ENCODE data around the gene PKN1.

Gene PKN1

DNA sequence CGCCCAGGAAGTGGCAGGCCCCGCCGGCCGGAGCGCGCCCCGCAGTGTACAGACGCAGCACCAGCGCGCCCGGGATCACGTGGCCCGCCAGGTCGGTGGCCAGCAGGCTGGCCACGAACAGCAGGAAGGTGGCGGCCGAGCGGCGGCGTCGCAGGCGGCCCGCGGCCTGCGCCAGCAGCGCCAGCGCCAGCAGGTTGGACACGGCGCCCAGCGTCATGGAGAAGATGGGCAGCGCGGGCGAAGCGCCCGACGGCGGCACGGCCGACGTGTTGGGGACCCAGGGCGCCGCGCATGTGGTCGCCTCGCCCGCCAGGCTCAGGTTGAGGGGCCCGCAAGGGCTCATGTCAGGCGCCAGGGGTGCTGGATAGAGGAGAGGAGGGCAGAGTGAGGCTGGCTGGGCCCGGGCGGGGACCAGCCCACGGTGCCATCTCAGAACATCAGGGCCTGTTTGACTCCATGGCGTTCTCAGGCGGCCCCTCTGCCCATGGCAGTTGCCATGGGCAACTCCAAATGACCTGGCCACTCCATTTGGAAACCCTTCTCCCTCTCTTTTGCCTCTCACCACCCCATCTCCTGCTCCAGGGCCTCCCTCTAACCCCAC is 41.0 kb downstream of the PKN1 start:
- TF ChIP-seq GABPA (IDR thresholded peaks at IDR 0.05; ENCODE audit: low read depth) (no peak), SPI1 (IDR thresholded peaks at IDR 0.05; ENCODE audit: borderline replicate concordance, low read depth) (no peak), POLR2AphosphoS5 (IDR thresholded peaks at IDR 0.05; ENCODE audit: low read depth) (no peak)
- TF ChIP-seq, protein P1, sequence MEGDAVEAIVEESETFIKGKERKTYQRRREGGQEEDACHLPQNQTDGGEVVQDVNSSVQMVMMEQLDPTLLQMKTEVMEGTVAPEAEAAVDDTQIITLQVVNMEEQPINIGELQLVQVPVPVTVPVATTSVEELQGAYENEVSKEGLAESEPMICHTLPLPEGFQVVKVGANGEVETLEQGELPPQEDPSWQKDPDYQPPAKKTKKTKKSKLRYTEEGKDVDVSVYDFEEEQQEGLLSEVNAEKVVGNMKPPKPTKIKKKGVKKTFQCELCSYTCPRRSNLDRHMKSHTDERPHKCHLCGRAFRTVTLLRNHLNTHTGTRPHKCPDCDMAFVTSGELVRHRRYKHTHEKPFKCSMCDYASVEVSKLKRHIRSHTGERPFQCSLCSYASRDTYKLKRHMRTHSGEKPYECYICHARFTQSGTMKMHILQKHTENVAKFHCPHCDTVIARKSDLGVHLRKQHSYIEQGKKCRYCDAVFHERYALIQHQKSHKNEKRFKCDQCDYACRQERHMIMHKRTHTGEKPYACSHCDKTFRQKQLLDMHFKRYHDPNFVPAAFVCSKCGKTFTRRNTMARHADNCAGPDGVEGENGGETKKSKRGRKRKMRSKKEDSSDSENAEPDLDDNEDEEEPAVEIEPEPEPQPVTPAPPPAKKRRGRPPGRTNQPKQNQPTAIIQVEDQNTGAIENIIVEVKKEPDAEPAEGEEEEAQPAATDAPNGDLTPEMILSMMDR (IDR thresholded peaks at IDR 0.05; ENCODE audit: insufficient read depth, low read length): no peak
- TF ChIP-seq, protein P2, sequence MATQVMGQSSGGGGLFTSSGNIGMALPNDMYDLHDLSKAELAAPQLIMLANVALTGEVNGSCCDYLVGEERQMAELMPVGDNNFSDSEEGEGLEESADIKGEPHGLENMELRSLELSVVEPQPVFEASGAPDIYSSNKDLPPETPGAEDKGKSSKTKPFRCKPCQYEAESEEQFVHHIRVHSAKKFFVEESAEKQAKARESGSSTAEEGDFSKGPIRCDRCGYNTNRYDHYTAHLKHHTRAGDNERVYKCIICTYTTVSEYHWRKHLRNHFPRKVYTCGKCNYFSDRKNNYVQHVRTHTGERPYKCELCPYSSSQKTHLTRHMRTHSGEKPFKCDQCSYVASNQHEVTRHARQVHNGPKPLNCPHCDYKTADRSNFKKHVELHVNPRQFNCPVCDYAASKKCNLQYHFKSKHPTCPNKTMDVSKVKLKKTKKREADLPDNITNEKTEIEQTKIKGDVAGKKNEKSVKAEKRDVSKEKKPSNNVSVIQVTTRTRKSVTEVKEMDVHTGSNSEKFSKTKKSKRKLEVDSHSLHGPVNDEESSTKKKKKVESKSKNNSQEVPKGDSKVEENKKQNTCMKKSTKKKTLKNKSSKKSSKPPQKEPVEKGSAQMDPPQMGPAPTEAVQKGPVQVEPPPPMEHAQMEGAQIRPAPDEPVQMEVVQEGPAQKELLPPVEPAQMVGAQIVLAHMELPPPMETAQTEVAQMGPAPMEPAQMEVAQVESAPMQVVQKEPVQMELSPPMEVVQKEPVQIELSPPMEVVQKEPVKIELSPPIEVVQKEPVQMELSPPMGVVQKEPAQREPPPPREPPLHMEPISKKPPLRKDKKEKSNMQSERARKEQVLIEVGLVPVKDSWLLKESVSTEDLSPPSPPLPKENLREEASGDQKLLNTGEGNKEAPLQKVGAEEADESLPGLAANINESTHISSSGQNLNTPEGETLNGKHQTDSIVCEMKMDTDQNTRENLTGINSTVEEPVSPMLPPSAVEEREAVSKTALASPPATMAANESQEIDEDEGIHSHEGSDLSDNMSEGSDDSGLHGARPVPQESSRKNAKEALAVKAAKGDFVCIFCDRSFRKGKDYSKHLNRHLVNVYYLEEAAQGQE (IDR thresholded peaks at IDR 0.05; ENCODE audit: insufficient replicate concordance, low read depth): no peak
- Histone ChIP-seq H3K27ac (replicated peaks) (no peak overlapping the region), H3K4me3 (replicated peaks; ENCODE audit: insufficient read depth, low read length) (no peak overlapping the region), H3K27me3 (ENCODE audit: insufficient read depth, poor library complexity, severe bottlenecking) (peaks cover 19% of the 10 kb centered on the region)
- no peak for DNase-seq (ENCODE audit: low read depth in 1 of 2, low spot score in 1 of 2)

DNA sequence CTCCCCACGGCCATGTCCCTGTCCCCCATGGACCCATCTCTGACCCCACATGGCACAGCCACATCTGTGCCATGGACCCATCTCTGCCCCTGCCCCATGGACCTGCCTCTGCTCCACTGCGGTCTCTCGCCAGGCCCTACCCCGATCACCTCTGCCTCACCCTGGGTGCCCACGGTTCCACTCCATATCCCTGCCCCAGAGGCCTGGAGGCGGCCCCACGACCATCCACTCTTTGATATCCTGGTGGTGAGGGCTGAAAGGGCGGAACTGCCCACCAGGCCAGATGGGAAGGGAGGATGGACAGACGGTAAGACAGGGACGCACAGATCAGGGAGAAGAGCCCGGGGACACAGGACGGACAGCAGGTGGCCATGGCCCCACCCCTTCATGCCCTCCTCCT is 41.7 kb downstream of the PKN1 start:
- DNase-seq (ENCODE audit: low read depth in 1 of 2, low spot score in 1 of 2): no peak
- peaks cover 19% of the 10 kb centered on the region for H3K27me3 ChIP-seq (ENCODE audit: insufficient read depth, poor library complexity, severe bottlenecking)
- no peak overlapping the region for H3K27ac ChIP-seq (replicated peaks)
- TF ChIP-seq, protein P2 (IDR thresholded peaks at IDR 0.05; ENCODE audit: insufficient replicate concordance, low read depth): no peak
- TF ChIP-seq, protein P1 (IDR thresholded peaks at IDR 0.05; ENCODE audit: insufficient read depth, low read length): no peak
- TF ChIP-seq GABPA (IDR thresholded peaks at IDR 0.05; ENCODE audit: low read depth) (no peak), POLR2AphosphoS5 (IDR thresholded peaks at IDR 0.05; ENCODE audit: low read depth) (no peak), SPI1 (IDR thresholded peaks at IDR 0.05; ENCODE audit: borderline replicate concordance, low read depth) (no peak)
- no peak overlapping the region for H3K4me3 ChIP-seq (replicated peaks; ENCODE audit: insufficient read depth, low read length)

DNA sequence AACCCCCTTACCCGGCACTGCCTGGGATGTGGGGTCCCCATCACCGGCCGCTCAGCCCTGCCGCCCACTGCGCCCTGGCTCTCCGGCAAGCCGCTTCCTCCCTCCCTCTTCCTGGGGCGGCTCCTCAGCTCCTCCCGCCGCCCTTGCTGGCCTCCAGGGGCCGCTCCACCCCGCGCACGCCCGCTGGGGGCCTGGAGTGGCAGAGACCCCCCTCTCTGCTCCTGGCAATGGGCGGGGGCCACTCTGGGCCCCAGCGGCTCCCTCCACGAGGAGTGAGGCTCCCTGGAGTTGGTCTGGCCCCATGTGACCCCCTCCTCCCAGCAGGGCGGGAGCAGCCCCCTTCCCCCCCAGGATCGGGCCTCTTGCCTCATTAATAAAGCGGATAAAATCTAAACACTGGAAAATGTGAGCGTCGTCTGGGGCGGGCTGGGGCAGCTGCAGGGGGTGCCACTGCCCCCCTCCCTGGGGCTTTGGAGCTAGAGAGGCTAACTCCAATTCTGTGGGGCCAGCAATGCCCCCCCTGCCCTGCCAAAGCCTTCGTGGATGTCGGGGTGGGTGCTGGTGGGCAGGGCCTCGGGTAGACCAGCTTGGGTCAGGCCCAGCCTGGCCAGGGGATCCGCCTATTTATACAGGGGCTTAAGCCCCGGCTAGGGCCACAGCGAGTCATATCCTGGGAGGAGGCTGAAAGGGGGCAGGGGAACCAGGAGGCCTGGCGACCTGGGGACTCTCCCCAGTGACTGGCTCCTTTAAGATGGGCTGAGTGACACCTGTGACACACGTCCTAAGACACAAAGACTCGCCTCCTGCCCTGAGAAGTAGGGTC is 42.4 kb downstream of the PKN1 start, which contains the start of gene PTGER1:
PTGER1 (minus strand) TSS at position 104 of the 823 bp plus-strand sequence. CDS start 1,034 bp downstream, outside the sequence.
- Histone ChIP-seq H3K27me3 (ENCODE audit: insufficient read depth, poor library complexity, severe bottlenecking) (peaks cover 19% of the 10 kb centered on the region), H3K27ac (replicated peaks) (no peak within 1 kb of the TSS), H3K4me3 (replicated peaks; ENCODE audit: insufficient read depth, low read length) (no peak within 1 kb of the TSS)
- TF ChIP-seq GABPA (IDR thresholded peaks at IDR 0.05; ENCODE audit: low read depth) (no peak), POLR2AphosphoS5 (IDR thresholded peaks at IDR 0.05; ENCODE audit: low read depth) (no peak), SPI1 (IDR thresholded peaks at IDR 0.05; ENCODE audit: borderline replicate concordance, low read depth) (no peak)
- TF ChIP-seq, protein P2 (IDR thresholded peaks at IDR 0.05; ENCODE audit: insufficient replicate concordance, low read depth): no peak
- TF ChIP-seq, protein P1 (IDR thresholded peaks at IDR 0.05; ENCODE audit: insufficient read depth, low read length): no peak
- DNase-seq (ENCODE audit: low read depth in 1 of 2, low spot score in 1 of 2): no peak

Measured in HL-60 (cell line).